GM18870 (cell line): Measurements from ENCODE around the gene ARRB2.

Source experiments
- ATAC-seq: cut with Tn5 transposase; IDR thresholded peaks from one replicate; pipeline ENCODE4 v1.9.1; 2021; ENCODE audit warnings: moderate library complexity; ENCODE audit not compliant: unreplicated experiment

The ARRB2 gene

DNA sequence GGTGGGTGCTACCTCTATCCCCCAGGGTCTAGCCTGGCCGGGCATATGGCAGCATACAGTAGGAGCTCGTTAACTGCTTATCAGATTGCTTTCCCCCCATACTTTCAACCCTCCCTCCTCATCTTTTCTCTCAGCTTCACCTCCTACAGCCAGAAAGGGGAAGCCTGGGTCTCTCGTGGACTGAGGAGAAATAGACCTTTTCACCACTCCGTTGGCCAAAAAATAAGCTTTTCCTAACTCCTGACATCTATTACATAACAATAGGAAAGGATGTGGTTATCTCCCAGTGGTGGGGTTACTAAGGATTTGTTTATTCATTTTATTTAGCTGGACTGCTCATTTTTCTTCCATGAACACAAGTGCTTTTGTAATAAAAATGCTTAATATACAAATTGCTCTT lies 38.3 kb downstream of the ARRB2 start:
- no peak for ATAC-seq

DNA sequence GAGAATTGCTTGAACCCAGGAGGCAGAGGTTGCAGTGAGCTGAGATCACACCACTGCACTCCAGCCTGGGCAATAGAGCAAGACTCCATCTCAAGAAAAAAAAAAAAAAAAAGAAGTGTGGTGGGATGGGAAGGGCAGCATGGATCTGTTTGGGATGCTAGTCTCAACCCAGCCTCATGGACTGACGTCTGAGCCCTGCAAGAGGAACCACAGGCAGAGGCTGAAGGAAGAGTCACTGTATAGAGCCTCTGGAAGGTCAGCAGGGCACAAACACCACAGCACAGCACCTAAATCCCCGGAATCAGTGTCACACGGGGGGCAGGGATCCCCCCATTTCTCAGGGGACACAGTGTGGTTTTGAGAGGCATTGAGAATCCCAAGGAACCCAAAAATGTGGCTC lies 40.2 kb downstream of the ARRB2 start:
- no peak for ATAC-seq

DNA sequence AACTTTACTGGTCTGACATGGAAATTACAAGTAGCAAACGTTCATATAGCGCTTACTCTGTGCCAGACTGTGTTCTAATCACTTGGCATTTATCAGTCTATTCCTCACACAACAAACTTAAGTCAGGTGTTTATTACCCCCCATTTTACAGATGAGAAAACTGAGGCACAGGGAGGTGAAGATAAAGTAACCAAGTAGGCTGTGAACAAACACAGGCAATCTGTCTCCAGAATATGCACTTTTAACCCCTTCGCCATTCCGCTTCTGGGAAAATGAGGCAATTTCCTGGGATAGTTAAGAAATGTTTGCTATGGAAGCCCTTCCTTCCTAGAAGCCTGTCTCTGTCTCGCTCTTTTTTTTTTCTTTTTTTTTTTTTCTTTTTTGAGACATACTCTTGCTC lies 41.5 kb downstream of the ARRB2 start:
- ATAC-seq, result no peak

DNA sequence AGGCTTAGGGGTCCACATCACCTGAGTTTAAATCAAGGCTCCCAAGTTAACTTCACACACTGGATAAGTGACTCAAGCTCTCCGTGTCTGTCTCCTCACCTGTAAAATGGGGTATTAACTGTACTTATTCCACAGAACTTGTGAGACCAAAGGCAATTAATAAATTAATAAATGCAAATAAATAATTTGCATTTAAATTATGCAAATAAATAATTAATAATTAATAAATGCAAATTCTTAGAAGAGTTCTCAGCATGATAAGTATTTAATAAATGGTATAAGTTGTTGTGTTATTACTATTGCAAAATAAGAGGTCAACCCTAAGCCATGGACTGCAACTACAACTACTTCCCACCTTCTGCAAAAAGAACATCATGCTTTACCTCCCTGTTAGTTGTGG lies 43.0 kb downstream of the ARRB2 start:
- no peak for ATAC-seq

- ATAC-seq, result no peak
Measured at GRCh38 chr17:4759776-4760236, 49.4 kb downstream of the ARRB2 start.

GRCh38 chr17:4764595-4764994 lies 54.2 kb downstream of the ARRB2 start:
- ATAC-seq, result no peak

DNA sequence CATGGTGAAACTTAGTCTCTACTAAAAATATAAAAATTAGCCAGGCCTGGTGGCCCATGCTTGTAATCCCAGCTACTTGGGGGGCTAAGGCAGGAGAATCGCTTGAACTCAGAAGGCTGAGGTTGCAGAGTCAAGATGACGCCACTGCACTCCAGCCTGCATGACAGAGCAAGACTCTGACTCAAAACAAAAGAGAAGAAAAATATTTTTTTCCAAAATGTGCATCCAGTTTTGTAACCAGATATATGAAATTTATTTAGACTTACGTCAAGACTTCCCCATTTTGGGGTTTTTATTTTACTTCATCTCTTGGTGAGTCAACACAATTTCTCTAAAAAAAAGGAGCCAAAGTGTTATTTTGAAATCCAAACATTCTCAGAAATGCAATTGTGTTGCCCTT lies 55.8 kb downstream of the ARRB2 start:
- ATAC-seq, result no peak

DNA sequence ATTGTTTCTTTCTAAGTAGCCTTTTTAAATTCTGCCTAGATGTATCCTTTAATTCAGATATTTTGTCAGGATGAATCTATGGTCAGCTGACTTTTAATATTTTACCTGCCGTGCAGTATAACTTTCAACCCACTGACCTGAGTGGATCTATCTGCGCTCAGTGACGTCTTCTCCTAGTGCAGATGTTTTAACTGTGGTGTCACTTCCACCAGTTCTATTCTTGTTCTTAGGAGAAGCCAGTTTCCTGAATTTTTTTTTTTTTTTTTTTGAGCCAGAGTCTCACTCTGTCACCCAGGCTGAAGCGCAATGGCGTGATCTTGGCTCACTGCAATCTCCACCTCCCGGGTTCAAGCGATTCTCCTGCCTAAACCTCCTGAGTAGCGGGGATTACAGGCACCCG lies 56.3 kb downstream of the ARRB2 start:
- no peak for ATAC-seq

DNA sequence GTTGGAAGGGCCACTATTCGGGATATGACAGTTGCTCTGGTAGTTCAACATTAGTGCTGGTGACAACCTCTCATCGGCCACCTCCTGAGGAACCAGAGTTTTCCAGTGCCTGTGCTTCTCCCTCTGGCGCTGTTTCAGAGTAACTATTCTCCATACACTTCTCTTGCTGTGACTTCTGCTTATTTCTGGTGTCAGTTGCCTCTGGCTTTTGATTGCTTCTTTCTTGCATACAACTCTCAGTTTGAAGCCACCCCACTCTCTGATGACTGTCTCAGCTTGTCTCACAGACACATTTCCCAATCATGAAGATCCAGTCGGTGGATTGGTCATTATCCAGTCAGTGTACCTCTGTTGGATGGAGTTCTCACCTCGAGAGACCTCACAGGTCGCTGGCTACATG lies 57.9 kb downstream of the ARRB2 start:
- ATAC-seq, result no peak

- ATAC-seq, result no peak
Measured at GRCh38 chr17:4769628-4770027, 59.2 kb downstream of the ARRB2 start.
